HG03025 (cell line): ENCODE measurements around the gene PHACTR3.

Experiments used
- ATAC-seq: cut with Tn5 transposase; IDR thresholded peaks from one replicate; pipeline ENCODE4 v1.9.1; 2021; ENCODE audit warnings: mild to moderate bottlenecking, moderate library complexity; ENCODE audit not compliant: unreplicated experiment, low FRiP score

Gene PHACTR3

GRCh38 chr20:59572515-59572914 is 31.8 kb upstream of the PHACTR3 start:
- no peak for ATAC-seq

- no peak for ATAC-seq
Observed at GRCh38 chr20:59573837-59574236, 30.5 kb upstream of the PHACTR3 start.

- no peak for ATAC-seq
Observed at GRCh38 chr20:59574308-59574707, 30.0 kb upstream of the PHACTR3 start.

- ATAC-seq, result no peak
Observed at GRCh38 chr20:59575216-59575615, 29.1 kb upstream of the PHACTR3 start.

- no peak for ATAC-seq
Observed at GRCh38 chr20:59575653-59576052, 28.7 kb upstream of the PHACTR3 start.

GRCh38 chr20:59576216-59576953 is 28.0 kb upstream of the PHACTR3 start:
- ATAC-seq, result no peak

- ATAC-seq, result no peak
Observed at GRCh38 chr20:59577037-59577808, 27.1 kb upstream of the PHACTR3 start.

GRCh38 chr20:59577809-59578435 is 26.4 kb upstream of the PHACTR3 start:
- ATAC-seq, result no peak

GRCh38 chr20:59578436-59579403 is 25.6 kb upstream of the PHACTR3 start:
- ATAC-seq, result no peak

- ATAC-seq, result no peak
Observed at GRCh38 chr20:59579404-59580145, 24.8 kb upstream of the PHACTR3 start.

GRCh38 chr20:59580146-59580946 is 24.0 kb upstream of the PHACTR3 start:
- ATAC-seq, result no peak

GRCh38 chr20:59580991-59581401 is 23.3 kb upstream of the PHACTR3 start:
- ATAC-seq, result no peak

- ATAC-seq, result no peak
Observed at GRCh38 chr20:59581993-59582679, 22.2 kb upstream of the PHACTR3 start.

GRCh38 chr20:59583428-59584277 is 20.7 kb upstream of the PHACTR3 start:
- no peak for ATAC-seq

- ATAC-seq, result no peak
Observed at GRCh38 chr20:59584278-59584925, 19.9 kb upstream of the PHACTR3 start.

GRCh38 chr20:59585714-59586409 is 18.5 kb upstream of the PHACTR3 start:
- no peak for ATAC-seq
